ENCODE results near the gene ARID3A. TPM values are rescaled to one million over a fixed set of nuclear protein-coding genes. Genes with fewer than 3 reads are reported as not detected.

ARID3A gene
- total and polyA plus RNA-seq, 2 of the 13 experiments (the other 11 are each of a cell fraction or from before 2014, with no cell fraction given) = 71.3 to 77.9 TPM

GRCh38 chr19:984165-984967, 58.5 kb downstream of the ARID3A start, which contains the start of gene WDR18 (continued):
- no peak for TF ChIP-seq ZNF646 (CRISPR knock-in tag; IDR thresholded peaks at IDR 0.05)
- peak; percentile 95 for TF ChIP-seq ZNF772 (CRISPR knock-in tag; IDR thresholded peaks at IDR 0.05)
- TF ChIP-seq SMARCC2 (IDR thresholded peaks at IDR 0.05) = no peak
- no peak for TF ChIP-seq XBP1 (CRISPR knock-in tag; IDR thresholded peaks at IDR 0.05)
- no peak for TF ChIP-seq ZBTB26 (CRISPR knock-in tag; IDR thresholded peaks at IDR 0.05; ENCODE audit: borderline replicate concordance)
- no peak for TF ChIP-seq ZNF34 (CRISPR knock-in tag; IDR thresholded peaks at IDR 0.05; ENCODE audit: borderline replicate concordance)
- TF ChIP-seq EEA1 (CRISPR knock-in tag; IDR thresholded peaks at IDR 0.05; ENCODE audit: borderline replicate concordance) = peak; percentile 77; the same call in 1 of the 2 replicates
- peak; percentile 30; the same call in 1 of the 2 replicates for TF ChIP-seq IRF2 (CRISPR knock-in tag; IDR thresholded peaks at IDR 0.05)
- no peak for TF ChIP-seq HHEX (CRISPR knock-in tag; IDR thresholded peaks at IDR 0.05)
- peak; percentile 87 for TF ChIP-seq ATF1 (CRISPR knock-in tag; IDR thresholded peaks at IDR 0.05)
- TF ChIP-seq PATZ1 (CRISPR knock-in tag; IDR thresholded peaks at IDR 0.05) = no peak; the same call in 1 of the 2 replicates
- TF ChIP-seq ZMYM2 (CRISPR knock-in tag; IDR thresholded peaks at IDR 0.05) = no peak
- no peak for TF ChIP-seq SRSF9 (IDR thresholded peaks at IDR 0.05; ENCODE audit: borderline replicate concordance, insufficient read depth, low read depth, low read length, poor library complexity, severe bottlenecking)
- 0 out of 4 replicates have a peak, but pooled peaks of 1 of the 2 experiments have one; percentile 2 for TF ChIP-seq NR2F1 (CRISPR knock-in tag; IDR thresholded peaks at IDR 0.05)

Measured in HepG2 (cell line).